ENCODE results near the gene NKTR. TPM values are rescaled to one million over a fixed set of nuclear protein-coding genes. Genes with fewer than 3 reads are reported as not detected.

Gene NKTR
- polyA plus RNA-seq, 1 donor (not counting 4 experiments of a cell fraction or from before 2014, with no cell fraction given): 38.6 TPM

DNA sequence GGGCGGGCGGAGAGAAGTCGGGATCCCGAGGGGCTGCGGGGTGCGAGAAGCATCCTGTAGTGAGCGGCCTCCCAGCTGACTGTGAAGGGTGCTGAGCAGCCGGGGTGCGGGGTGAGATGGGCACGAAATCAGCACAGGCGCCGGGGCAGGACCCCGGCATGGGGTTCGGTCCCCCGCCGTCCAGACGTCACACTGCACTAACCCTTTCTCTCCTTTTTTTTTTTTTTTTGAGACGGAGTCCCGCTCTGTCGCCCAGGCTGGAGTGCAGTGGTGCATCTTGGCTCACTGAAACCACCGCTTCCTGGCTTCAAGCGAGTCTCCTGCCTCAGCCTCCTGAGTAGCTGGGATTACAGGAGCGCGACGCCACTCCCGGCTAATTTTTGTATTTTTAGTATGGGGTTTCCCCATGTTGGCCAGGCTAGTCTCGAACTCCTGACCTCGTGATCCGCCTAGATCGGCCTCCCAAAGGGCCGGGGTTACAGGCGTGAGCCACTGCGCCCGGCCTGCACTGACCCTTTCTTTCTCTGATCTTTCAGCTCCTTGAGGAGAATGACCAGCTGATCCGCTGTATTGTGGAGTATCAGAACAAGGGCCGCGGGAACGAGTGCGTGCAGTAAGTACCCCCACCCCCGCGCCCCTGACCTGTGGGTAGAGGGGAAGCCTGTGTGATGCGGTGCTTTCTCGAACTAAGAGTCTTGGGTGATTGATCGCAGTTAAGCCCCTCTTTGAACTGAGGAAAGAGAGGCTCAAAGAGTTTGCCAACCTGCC lies 9.3 kb upstream of the NKTR start:
- TF ChIP-seq, protein P1, sequence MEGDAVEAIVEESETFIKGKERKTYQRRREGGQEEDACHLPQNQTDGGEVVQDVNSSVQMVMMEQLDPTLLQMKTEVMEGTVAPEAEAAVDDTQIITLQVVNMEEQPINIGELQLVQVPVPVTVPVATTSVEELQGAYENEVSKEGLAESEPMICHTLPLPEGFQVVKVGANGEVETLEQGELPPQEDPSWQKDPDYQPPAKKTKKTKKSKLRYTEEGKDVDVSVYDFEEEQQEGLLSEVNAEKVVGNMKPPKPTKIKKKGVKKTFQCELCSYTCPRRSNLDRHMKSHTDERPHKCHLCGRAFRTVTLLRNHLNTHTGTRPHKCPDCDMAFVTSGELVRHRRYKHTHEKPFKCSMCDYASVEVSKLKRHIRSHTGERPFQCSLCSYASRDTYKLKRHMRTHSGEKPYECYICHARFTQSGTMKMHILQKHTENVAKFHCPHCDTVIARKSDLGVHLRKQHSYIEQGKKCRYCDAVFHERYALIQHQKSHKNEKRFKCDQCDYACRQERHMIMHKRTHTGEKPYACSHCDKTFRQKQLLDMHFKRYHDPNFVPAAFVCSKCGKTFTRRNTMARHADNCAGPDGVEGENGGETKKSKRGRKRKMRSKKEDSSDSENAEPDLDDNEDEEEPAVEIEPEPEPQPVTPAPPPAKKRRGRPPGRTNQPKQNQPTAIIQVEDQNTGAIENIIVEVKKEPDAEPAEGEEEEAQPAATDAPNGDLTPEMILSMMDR (optimal IDR thresholded peaks at IDR 0.05 in 1 of 3, IDR thresholded peaks at IDR 0.05 in 1 of 3, conservative IDR thresholded peaks at IDR 0.05 in 1 of 3; ENCODE audit: extremely low read depth in 1 of 3, insufficient read depth in 2 of 3, low read length in 3 of 3): no peak
- no peak for TF ChIP-seq EZH2 (IDR thresholded peaks at IDR 0.05; ENCODE audit: low read length)
- FAIRE-seq: no peak
- H3K4me2 ChIP-seq (ENCODE audit: control insufficient read depth, extremely low read depth, insufficient read depth, low read depth, low read length): peak overlapping the region; percentile 81

GRCh38 chr3:42591811-42592210 lies 8.7 kb upstream of the NKTR start:
- H3K4me1 ChIP-seq (ENCODE audit: control insufficient read depth, extremely low read depth, insufficient read depth, low read length): peaks cover 14% of the 10 kb centered on the region
- H3K79me2 ChIP-seq (ENCODE audit: control insufficient read depth, insufficient read depth, low read length): peaks cover 22% of the 10 kb centered on the region
- peak overlapping the region; percentile 81 for H3K4me2 ChIP-seq (ENCODE audit: control insufficient read depth, extremely low read depth, insufficient read depth, low read depth, low read length)
- H3K9me3 ChIP-seq (ENCODE audit: control insufficient read depth, low read depth, low read length): no peaks in the 10 kb centered on the region
- H3K27me3 ChIP-seq (ENCODE audit: control insufficient read depth, extremely low read depth, insufficient read depth, low read length): no peaks in the 10 kb centered on the region
- no peaks in the 10 kb centered on the region for H3K9me1 ChIP-seq (ENCODE audit: control insufficient read depth, extremely low read depth, insufficient read depth, low read length)
- H4K20me1 ChIP-seq (ENCODE audit: control insufficient read depth, extremely low read depth, insufficient read depth, low read length): no peaks in the 10 kb centered on the region
- H3K27ac ChIP-seq (ENCODE audit: control insufficient read depth, insufficient read depth, low read length): peak overlapping the region; percentile 76
- peak overlapping the region; percentile 62 to 80 (median 79) for H3K4me3 ChIP-seq (ENCODE audit: control insufficient read depth in 2 of 3, extremely low read depth in 1 of 3, insufficient read depth in 2 of 3, low read depth in 1 of 3, low read length in 3 of 3)
- peaks cover 2 to 5% of the 10 kb centered on the region in 2 experiments for H3K36me3 ChIP-seq (ENCODE audit: control insufficient read depth in 2 of 2, extremely low read depth in 1 of 2, insufficient read depth in 2 of 2, low read length in 2 of 2)
- dilution Hi-C loops (cut with MboI; ENCODE audit: extremely low pct_ligation_motif_present, low sequenced_read_pairs): no loop called here
- DNase-seq (ENCODE audit: low read depth, low spot score) (no peak), FAIRE-seq (no peak)
- TF ChIP-seq, protein P1 (optimal IDR thresholded peaks at IDR 0.05 in 1 of 3, IDR thresholded peaks at IDR 0.05 in 1 of 3, conservative IDR thresholded peaks at IDR 0.05 in 1 of 3; ENCODE audit: extremely low read depth in 1 of 3, insufficient read depth in 2 of 3, low read length in 3 of 3): no peak
- no peak for TF ChIP-seq EZH2 (IDR thresholded peaks at IDR 0.05; ENCODE audit: low read length)
- H3K9ac ChIP-seq (ENCODE audit: control insufficient read depth, extremely low read depth, insufficient read depth, low read length): peak overlapping the region; percentile 84
- H2AFZ ChIP-seq (ENCODE audit: control insufficient read depth, low read length): no peak overlapping the region

More for the DNA sequence above, 9.3 kb upstream of the NKTR start:
- Histone ChIP-seq H3K9me3 (ENCODE audit: control insufficient read depth, low read depth, low read length) (no peaks in the 10 kb centered on the region), H4K20me1 (ENCODE audit: control insufficient read depth, extremely low read depth, insufficient read depth, low read length) (no peaks in the 10 kb centered on the region), H3K4me1 (ENCODE audit: control insufficient read depth, extremely low read depth, insufficient read depth, low read length) (peaks cover 14% of the 10 kb centered on the region), H3K79me2 (ENCODE audit: control insufficient read depth, insufficient read depth, low read length) (peaks cover 22% of the 10 kb centered on the region), H3K9me1 (ENCODE audit: control insufficient read depth, extremely low read depth, insufficient read depth, low read length) (no peaks in the 10 kb centered on the region), H3K27me3 (ENCODE audit: control insufficient read depth, extremely low read depth, insufficient read depth, low read length) (no peaks in the 10 kb centered on the region), H3K9ac (ENCODE audit: control insufficient read depth, extremely low read depth, insufficient read depth, low read length) (peak overlapping the region; percentile 84), H3K27ac (ENCODE audit: control insufficient read depth, insufficient read depth, low read length) (peak overlapping the region; percentile 76), H2AFZ (ENCODE audit: control insufficient read depth, low read length) (no peak overlapping the region), H3K36me3 (ENCODE audit: control insufficient read depth in 2 of 2, extremely low read depth in 1 of 2, insufficient read depth in 2 of 2, low read length in 2 of 2) (peaks cover 2 to 5% of the 10 kb centered on the region in 2 experiments), H3K4me3 (ENCODE audit: control insufficient read depth in 2 of 3, extremely low read depth in 1 of 3, insufficient read depth in 2 of 3, low read depth in 1 of 3, low read length in 3 of 3) (peak overlapping the region; percentile 62 to 80 (median 79))
- DNase-seq (ENCODE audit: low read depth, low spot score): no peak
- dilution Hi-C loops (cut with MboI; ENCODE audit: extremely low pct_ligation_motif_present, low sequenced_read_pairs): no loop called here

Measured in keratinocyte (primary cell).